Fibroblast of mammary gland (primary cell): Measurements from ENCODE around the gene USP2.
"Not testable (repeated sequence)": the region's sequence is repeated elsewhere in the genome, so short reads cannot be mapped to it uniquely, and the experiment has no call there.

Experiments used
- DNase-seq: peaks from one replicate; pipeline ENCODE4 v3.0.0-alpha.2; 2010; ENCODE audit warnings: low read depth
- H3K4me3 ChIP-seq: 2 replicates; pipeline ENCODE4 v1.5.1; 2011; ENCODE audit warnings: low read depth, mild to moderate bottlenecking, low read length, moderate library complexity; ENCODE audit not compliant: control insufficient read depth
- CTCF ChIP-seq: conservative IDR thresholded peaks from 2 replicates; pipeline ENCODE4 v1.5.1; 2011; ENCODE audit warnings: low read depth, low read length, inconsistent platforms; ENCODE audit not compliant: control insufficient read depth, insufficient read depth

Gene USP2

GRCh38 chr11:119414321-119414720 lies 32.8 kb upstream of the USP2 start:
- DNase-seq = no peak
- H3K4me3 ChIP-seq = no peak overlapping the region
- no peak for TF ChIP-seq CTCF

GRCh38 chr11:119412072-119412471 lies 30.6 kb upstream of the USP2 start:
- DNase-seq = no peak
- no peak for TF ChIP-seq CTCF
- no peak overlapping the region for H3K4me3 ChIP-seq

- H3K4me3 ChIP-seq = no peak overlapping the region
- no peak for DNase-seq
- TF ChIP-seq CTCF = no peak
Observed at GRCh38 chr11:119410501-119410900, 29.0 kb upstream of the USP2 start.

GRCh38 chr11:119409731-119410130 lies 28.2 kb upstream of the USP2 start:
- no peak overlapping the region for H3K4me3 ChIP-seq
- no peak for TF ChIP-seq CTCF
- DNase-seq = no peak

- no peak for TF ChIP-seq CTCF
- DNase-seq = peak; percentile 47
- no peak overlapping the region for H3K4me3 ChIP-seq
Observed at GRCh38 chr11:119406005-119406404, 24.5 kb upstream of the USP2 start.

GRCh38 chr11:119405448-119405847 lies 24.0 kb upstream of the USP2 start:
- H3K4me3 ChIP-seq, DNase-seq: not testable (repeated sequence)

- TF ChIP-seq CTCF = no peak
- H3K4me3 ChIP-seq = no peak overlapping the region
- no peak for DNase-seq
Observed at GRCh38 chr11:119404872-119405271, 23.4 kb upstream of the USP2 start.
